Aorta (tissue), 5 donors: Measurements from ENCODE around the gene MDGA2. TPM values are rescaled to one million over a fixed set of nuclear protein-coding genes. Genes with fewer than 3 reads are reported as not detected.

ENCODE experiments used
- ATAC-seq: fragments of 200-7000 bp; cut with Tn5 transposase; one replicate; pipeline ENCODE4 v1.9.1; 2022; ENCODE audit warnings: moderate library complexity; ENCODE audit not compliant: low FRiP score
- DNase-seq, 2 donors: peaks; one replicate each; pipeline ENCODE4 v3.0.0-alpha.2; 2020
- H3K27ac ChIP-seq, 2 donors: one replicate each; pipeline ENCODE4 v1.5.1; 2013; ENCODE audit warnings: low read length in 2 of 2, mild to moderate bottlenecking in 2 of 2, moderate library complexity in 2 of 2, control low read depth in 1 of 2, inconsistent platforms in 1 of 2, low read depth in 1 of 2
- H3K27me3 ChIP-seq, 2 donors: one replicate each; pipeline ENCODE4 v1.6.1; 2013; ENCODE audit warnings: control low read depth in 1 of 2, low read length in 1 of 2, mild to moderate bottlenecking in 1 of 2, moderate library complexity in 1 of 2; ENCODE audit not compliant: insufficient read depth in 2 of 2, control insufficient read depth in 1 of 2
- H3K36me3 ChIP-seq, 2 donors: one replicate each; pipeline ENCODE4 v1.6.1; 2013; ENCODE audit warnings: control low read depth in 1 of 2, low read length in 1 of 2, mild to moderate bottlenecking in 1 of 2; ENCODE audit not compliant: insufficient read depth in 2 of 2, control insufficient read depth in 1 of 2
- H3K4me1 ChIP-seq, 2 donors: one replicate each; pipeline ENCODE4 v1.6.1; 2013; ENCODE audit warnings: low read length in 2 of 2, control low read depth in 1 of 2, mild to moderate bottlenecking in 1 of 2, moderate library complexity in 1 of 2; ENCODE audit not compliant: insufficient read depth in 2 of 2, control insufficient read depth in 1 of 2
- H3K4me3 ChIP-seq, 2 donors: one replicate each; pipeline ENCODE4 v1.5.1; 2013; ENCODE audit warnings: low read length in 2 of 2, control low read depth in 1 of 2, mild to moderate bottlenecking in 1 of 2
- H3K9me3 ChIP-seq: one replicate; pipeline ENCODE4 v1.6.1; 2013; ENCODE audit warnings: mild to moderate bottlenecking, low read length; ENCODE audit not compliant: control insufficient read depth
- WGBS, 2 donors: extraction: QIAGEN DNeasy Blood & Tissue Kit; methylation state at CpG; one replicate each; pipeline ENCODE4 v1.1.7; 2013; 5-methylcytosine and 5-hydroxymethylcytosine counted together
- intact Hi-C, 2 donors: fragments of 100-400 bp; cut with DNase I; formaldehyde crosslinking; loops; one replicate each; pipeline versions ENCODE4 v1.14.2 to v1.15.0; 2022
- polyA plus RNA-seq, 2 donors: library from polyadenylated mRNA; stranded (reverse); fragments of 200-250 nt; gene quantifications; one replicate each; pipeline ENCODE4 v1.2.3, GENCODE V29; 2013
- total RNA-seq, 2 donors: library from RNA; stranded (reverse); fragmentation: NEBNext Ultra II Directional; extraction: Animal tissue kit (Norgen Biotek cat#: 25700); gene quantifications; one replicate each; pipeline ENCODE4 v1.2.1, GENCODE V29; 2021
- donor health status: healthy with polysubstance abuse.
- donor health status: Bipolar disorder and iron deficiency.
- donor health status: DM: no; HTN: no; CAD: no.
- donor health status: DM: no; HTN: no; CAD: no.
- donor health status: DM: yes; HTN: yes; CAD: no.

The MDGA2 gene
- total and polyA plus RNA-seq, 4 donors = 0.15 TPM; not detected in 3

- Histone ChIP-seq H3K27me3 (no peaks in the 10 kb centered on the region), H3K27ac (no peak overlapping the region), H3K4me3 (no peak overlapping the region), H3K9me3 (peaks cover 2% of the 10 kb centered on the region), H3K36me3 (no peaks in the 10 kb centered on the region), H3K4me1 (no peaks in the 10 kb centered on the region)
- intact Hi-C loops = no loop called here
- DNase-seq (no peak), ATAC-seq (no peak)
- 13 to 17% methylated on average over 1 of the region's 1 CpG for WGBS, 2 donors
Observed at GRCh38 chr14:47438650-47439140, 236.7 kb downstream of the MDGA2 start.

GRCh38 chr14:47435331-47435965 is 240.0 kb downstream of the MDGA2 start:
- H3K36me3 ChIP-seq = no peaks in the 10 kb centered on the region
- no peak overlapping the region for H3K27ac ChIP-seq
- H3K27me3 ChIP-seq = no peaks in the 10 kb centered on the region
- intact Hi-C loops = no loop called here
- ATAC-seq (no peak), DNase-seq (no peak)
- 33 to 46% methylated on average over 1 of the region's 1 CpG for WGBS, 2 donors
- no peak overlapping the region for H3K4me3 ChIP-seq
- no peaks in the 10 kb centered on the region for H3K9me3 ChIP-seq
- no peaks in the 10 kb centered on the region for H3K4me1 ChIP-seq

GRCh38 chr14:47427629-47428028 is 247.8 kb downstream of the MDGA2 start:
- Histone ChIP-seq H3K27me3 (no peaks in the 10 kb centered on the region), H3K9me3 (no peaks in the 10 kb centered on the region), H3K4me1 (no peaks in the 10 kb centered on the region), H3K27ac (no peak overlapping the region), H3K4me3 (no peak overlapping the region), H3K36me3 (no peaks in the 10 kb centered on the region)
- ATAC-seq (no peak), DNase-seq (no peak)
- 36 to 65% methylated on average over 2 of the region's 2 CpGs for WGBS, 2 donors
- intact Hi-C loops = no loop called here

GRCh38 chr14:47425302-47425701 is 250.1 kb downstream of the MDGA2 start:
- intact Hi-C loops = no loop called here

GRCh38 chr14:47422191-47422590 is 253.2 kb downstream of the MDGA2 start:
- H3K9me3 ChIP-seq = no peaks in the 10 kb centered on the region
- ATAC-seq (no peak), DNase-seq (no peak)
- intact Hi-C loops = no loop called here
- no peak overlapping the region for H3K4me3 ChIP-seq
- H3K27me3 ChIP-seq = no peaks in the 10 kb centered on the region
- H3K4me1 ChIP-seq = no peaks in the 10 kb centered on the region
- no peaks in the 10 kb centered on the region for H3K36me3 ChIP-seq
- H3K27ac ChIP-seq = no peak overlapping the region
- WGBS, 2 donors = 34 to 53% methylated on average over 1 of the region's 1 CpG

More at GRCh38 chr14:47425302-47425701, 250.1 kb downstream of the MDGA2 start:
- DNase-seq = no peak
- no peaks in the 10 kb centered on the region for H3K4me1 ChIP-seq
- WGBS, 2 donors = 39 to 53% methylated on average over 4 of the region's 4 CpGs
- no peaks in the 10 kb centered on the region for H3K36me3 ChIP-seq
- no peaks in the 10 kb centered on the region for H3K9me3 ChIP-seq
- no peak for ATAC-seq
- H3K4me3 ChIP-seq = no peak overlapping the region
- H3K27ac ChIP-seq = no peak overlapping the region
- H3K27me3 ChIP-seq = no peaks in the 10 kb centered on the region

- intact Hi-C loops = no loop called here
- no peak for ATAC-seq
- no peaks in the 10 kb centered on the region for H3K4me1 ChIP-seq
Observed at GRCh38 chr14:47411523-47411922, 263.9 kb downstream of the MDGA2 start.

GRCh38 chr14:47392326-47392725 is 283.1 kb downstream of the MDGA2 start:
- H3K27ac ChIP-seq = no peak overlapping the region
- intact Hi-C loops = no loop called here
- H3K4me1 ChIP-seq = no peaks in the 10 kb centered on the region
- DNase-seq (no peak), ATAC-seq (no peak)
- H3K36me3 ChIP-seq = no peaks in the 10 kb centered on the region
- no peak overlapping the region for H3K4me3 ChIP-seq
- no peaks in the 10 kb centered on the region for H3K9me3 ChIP-seq
- 13 to 15% methylated on average over 1 of the region's 1 CpG for WGBS, 2 donors
- H3K27me3 ChIP-seq = no peaks in the 10 kb centered on the region

More at GRCh38 chr14:47411523-47411922, 263.9 kb downstream of the MDGA2 start:
- H3K4me3 ChIP-seq = no peak overlapping the region
- H3K27ac ChIP-seq = no peak overlapping the region
- no peaks in the 10 kb centered on the region for H3K27me3 ChIP-seq
- H3K9me3 ChIP-seq = no peaks in the 10 kb centered on the region
- WGBS, 2 donors = 87 to 92% methylated on average over 5 of the region's 5 CpGs
- no peaks in the 10 kb centered on the region for H3K36me3 ChIP-seq
- no peak for DNase-seq

- Histone ChIP-seq H3K4me1 (no peaks in the 10 kb centered on the region), H3K9me3 (no peaks in the 10 kb centered on the region), H3K27ac (no peak overlapping the region), H3K36me3 (no peaks in the 10 kb centered on the region), H3K27me3 (no peaks in the 10 kb centered on the region), H3K4me3 (no peak overlapping the region)
- intact Hi-C loops = no loop called here
- DNase-seq (no peak), ATAC-seq (no peak)
- 67 to 68% methylated on average over 5 of the region's 5 CpGs for WGBS, 2 donors
Observed at GRCh38 chr14:47390831-47391504, 284.4 kb downstream of the MDGA2 start.

- Histone ChIP-seq H3K36me3 (no peaks in the 10 kb centered on the region), H3K27me3 (no peaks in the 10 kb centered on the region), H3K4me1 (no peaks in the 10 kb centered on the region), H3K9me3 (no peaks in the 10 kb centered on the region), H3K4me3 (no peak overlapping the region), H3K27ac (no peak overlapping the region)
- WGBS, 2 donors = 57 to 69% methylated on average over 1 of the region's 1 CpG
- ATAC-seq = no peak
- intact Hi-C loops = no loop called here
- no peak for DNase-seq
Observed at GRCh38 chr14:47389535-47389934, 285.9 kb downstream of the MDGA2 start.
